Prostate gland (tissue), 2 donors: ENCODE measurements around the gene TYRP1.

Experiments
- CTCF ChIP-seq, 4 experiments: fragments of 200-600 bp in 2 of 4; fragments of 450-650 bp in 2 of 4; sonication (generic) in 2 of 4; IDR thresholded peaks; 1 replicate in 3 of 4; 2 replicates in 1 of 4; pipeline ENCODE4 v1.5.1; 2016 to 2019; ENCODE audit warnings: antibody characterized with exemption in 4 of 4, mild to moderate bottlenecking in 2 of 4, moderate library complexity in 2 of 4
- POLR2A ChIP-seq: fragments of 450-650 bp; IDR thresholded peaks from one replicate; pipeline ENCODE4 v1.6.1; 2016; ENCODE audit warnings: antibody characterized with exemption, mild to moderate bottlenecking
- POLR2AphosphoS5 ChIP-seq: sonication (generic); formaldehyde crosslinking; IDR thresholded peaks from one replicate; pipeline ENCODE4 v1.6.1; 2017; ENCODE audit warnings: antibody characterized with exemption

DNA sequence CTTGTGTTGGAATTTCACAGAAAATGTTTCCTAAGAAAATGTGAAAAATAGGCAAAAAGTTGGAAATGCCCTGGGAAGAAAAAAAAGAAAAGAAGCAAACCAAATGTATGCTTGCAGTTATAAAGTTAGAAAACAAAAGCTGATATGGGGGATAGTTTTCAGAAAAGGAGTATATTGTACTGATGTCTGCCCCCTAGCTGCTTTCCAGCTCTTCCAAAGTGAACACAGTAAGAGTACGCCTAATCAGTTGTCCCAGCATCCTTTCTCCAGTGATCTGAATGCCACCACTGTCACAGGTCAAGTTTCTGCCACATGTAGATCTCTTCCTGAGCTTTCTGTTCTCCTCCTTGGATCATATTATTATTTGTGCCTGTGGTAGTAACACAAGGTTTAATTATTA is 5.8 kb downstream of the TYRP1 start:
- TF ChIP-seq CTCF (IDR thresholded peaks at IDR 0.05) = no peak
- no peak for TF ChIP-seq POLR2A
- no peak for TF ChIP-seq POLR2AphosphoS5
